ENCODE data around the gene OR10G7.
"Not testable (repeated sequence)": the region's sequence is repeated elsewhere in the genome, so short reads cannot be mapped to it uniquely, and the experiment has no call there.

The OR10G7 gene

DNA sequence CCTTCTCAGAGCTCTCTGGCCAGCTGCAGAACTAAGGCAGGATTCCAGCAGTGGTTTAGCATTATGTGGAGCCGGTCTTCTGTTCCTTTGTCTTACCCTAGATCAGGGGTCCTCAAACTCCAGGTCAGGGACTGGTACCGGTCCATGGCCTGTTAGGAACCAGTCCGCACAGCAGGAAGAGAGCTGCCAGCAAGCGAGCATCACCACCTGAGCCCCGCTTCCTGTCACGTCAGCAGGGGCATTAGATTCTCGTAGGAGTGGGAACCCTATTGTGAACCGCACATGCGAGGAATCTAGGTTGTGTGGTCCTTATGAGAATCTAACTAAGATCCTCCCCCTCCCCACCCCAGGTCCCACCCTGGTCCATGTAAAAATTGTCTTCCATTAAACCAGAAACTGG is 1.6 kb downstream of the OR10G7 start:
- ATAC-seq = no peak

- ATAC-seq = no peak
Measured at GRCh38 chr11:124036666-124037065, 4.5 kb downstream of the OR10G7 start.

DNA sequence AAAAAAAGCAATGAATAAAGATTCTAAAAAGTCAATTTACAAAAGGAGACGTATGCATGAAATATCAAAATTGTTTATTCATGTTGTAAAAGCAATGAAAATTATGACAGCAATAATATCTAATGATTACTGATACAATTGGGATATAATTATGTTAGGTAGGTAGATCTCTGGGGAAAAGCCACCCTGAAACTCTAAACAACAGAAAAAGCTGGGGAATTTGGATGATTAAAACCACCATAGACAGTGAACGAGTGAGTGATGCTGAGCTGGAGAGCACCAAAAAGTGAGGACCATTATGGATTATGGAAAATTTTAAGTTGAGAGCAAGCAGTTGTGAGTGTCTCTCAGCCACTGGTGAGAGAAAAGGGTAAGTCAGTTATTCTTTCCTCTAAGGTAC is 14.6 kb downstream of the OR10G7 start, which contains the start of gene OR10G8:
TSS of gene OR10G8 (plus strand) at position 301 of the 400 bp plus-strand sequence. CDS start 2,825 bp downstream, outside the sequence.
- ATAC-seq = no peak

GRCh38 chr11:124015837-124016236 is 25.3 kb downstream of the OR10G7 start:
- ATAC-seq = not testable (repeated sequence)

DNA sequence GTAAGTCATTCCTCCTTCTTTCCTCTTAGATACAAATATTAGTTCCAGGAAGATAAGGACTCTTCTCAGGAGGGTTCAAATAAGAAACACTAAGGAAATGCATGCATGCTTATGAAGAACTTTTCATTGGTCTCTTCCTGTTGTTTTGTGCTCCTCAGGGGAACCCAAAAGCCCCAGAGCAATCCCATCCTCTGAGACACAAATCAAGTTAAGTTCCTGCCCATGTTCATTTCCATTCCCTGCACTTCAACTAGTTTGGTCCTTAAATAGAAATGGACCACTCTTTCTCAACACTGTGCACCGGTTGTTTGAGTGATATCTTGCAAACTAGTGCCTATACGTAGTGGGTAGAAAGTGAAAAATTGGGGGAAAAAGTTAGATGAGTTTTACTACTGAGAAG is 28.4 kb downstream of the OR10G7 start, which contains the start of gene OR10G4:
TSS of gene OR10G4 (plus strand) at position 301 of the 400 bp plus-strand sequence. CDS start 2,578 bp downstream, outside the sequence.
- no peak for ATAC-seq

- ATAC-seq = no peak
Measured at GRCh38 chr11:123995119-123995518, 46.0 kb downstream of the OR10G7 start, which contains the start of gene OR10G6. TSS of gene OR10G6 (minus strand) at chr11:123995161. CDS start at chr11:123995161, 0 bp downstream.
